ENCODE data around the gene PDPR. TPM values are rescaled to one million over a fixed set of nuclear protein-coding genes. Genes with fewer than 3 reads are reported as not detected.

Gene PDPR
- total RNA-seq, 1 experiment from 2014 or later: 9.4 TPM

DNA sequence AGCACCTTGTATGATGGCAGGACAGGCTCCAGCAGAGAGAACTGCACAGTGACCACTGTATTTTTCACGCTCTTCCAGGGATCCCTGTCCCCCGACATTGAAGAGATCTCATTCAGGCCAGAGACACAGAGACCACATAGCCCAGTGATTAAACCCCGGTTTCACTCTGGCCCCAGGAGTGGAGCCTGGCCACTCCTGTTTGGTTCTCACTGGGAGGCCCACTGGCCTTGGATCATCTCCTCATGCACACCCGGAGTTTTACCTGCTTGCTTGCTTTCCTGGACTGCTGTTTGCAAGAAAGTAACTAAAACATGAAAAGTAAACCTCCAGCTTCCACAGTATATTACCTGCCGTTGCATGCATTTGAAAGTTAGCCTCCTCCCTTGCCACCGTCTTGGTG lies 46.3 kb downstream of the PDPR start:
- no peaks in the 10 kb centered on the region for H3K79me2 ChIP-seq (ENCODE audit: low read length)
- H3F3A ChIP-seq (ENCODE audit: low read length, unreplicated experiment): no peaks in the 10 kb centered on the region
- H3K4me3 ChIP-seq (ENCODE audit: low read length): no peak overlapping the region
- TF ChIP-seq, protein P1, sequence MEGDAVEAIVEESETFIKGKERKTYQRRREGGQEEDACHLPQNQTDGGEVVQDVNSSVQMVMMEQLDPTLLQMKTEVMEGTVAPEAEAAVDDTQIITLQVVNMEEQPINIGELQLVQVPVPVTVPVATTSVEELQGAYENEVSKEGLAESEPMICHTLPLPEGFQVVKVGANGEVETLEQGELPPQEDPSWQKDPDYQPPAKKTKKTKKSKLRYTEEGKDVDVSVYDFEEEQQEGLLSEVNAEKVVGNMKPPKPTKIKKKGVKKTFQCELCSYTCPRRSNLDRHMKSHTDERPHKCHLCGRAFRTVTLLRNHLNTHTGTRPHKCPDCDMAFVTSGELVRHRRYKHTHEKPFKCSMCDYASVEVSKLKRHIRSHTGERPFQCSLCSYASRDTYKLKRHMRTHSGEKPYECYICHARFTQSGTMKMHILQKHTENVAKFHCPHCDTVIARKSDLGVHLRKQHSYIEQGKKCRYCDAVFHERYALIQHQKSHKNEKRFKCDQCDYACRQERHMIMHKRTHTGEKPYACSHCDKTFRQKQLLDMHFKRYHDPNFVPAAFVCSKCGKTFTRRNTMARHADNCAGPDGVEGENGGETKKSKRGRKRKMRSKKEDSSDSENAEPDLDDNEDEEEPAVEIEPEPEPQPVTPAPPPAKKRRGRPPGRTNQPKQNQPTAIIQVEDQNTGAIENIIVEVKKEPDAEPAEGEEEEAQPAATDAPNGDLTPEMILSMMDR (conservative IDR thresholded peaks at IDR 0.05; ENCODE audit: low read depth, low read length): no peak
- TF ChIP-seq EZH2 (IDR thresholded peaks at IDR 0.05; ENCODE audit: low read length, unreplicated experiment) (no peak), EZH2phosphoT487 (IDR thresholded peaks at IDR 0.05; ENCODE audit: borderline replicate concordance, low read length) (no peak)
- no peaks in the 10 kb centered on the region for H4K20me1 ChIP-seq (ENCODE audit: low read length)
- no peak overlapping the region for H3K9ac ChIP-seq (ENCODE audit: low read length)
- intact Hi-C loops (cut with micrococcal nuclease): no loop called here
- H3K9me2 ChIP-seq (replicated peaks; ENCODE audit: low read length): no peaks in the 10 kb centered on the region
- H3K4me1 ChIP-seq (ENCODE audit: insufficient read depth, low read length): peaks cover 15% of the 10 kb centered on the region
- DNase-seq (no peak), ATAC-seq (no peak)
- no peak overlapping the region for H3K27ac ChIP-seq (ENCODE audit: low read length)
- POLR2A ChIA-PET (ENCODE audit: unreplicated experiment): no interaction called here
- H3K36me3 ChIP-seq (ENCODE audit: low read depth, low read length): peaks cover 18% of the 10 kb centered on the region; the same call in 1 of the 2 replicates
- CTCF ChIA-PET: no interaction called here
- no peaks in the 10 kb centered on the region for H3K9me3 ChIP-seq (ENCODE audit: low read length)
- no peak overlapping the region for H2AFZ ChIP-seq (ENCODE audit: low read length)
- H3K4me2 ChIP-seq (ENCODE audit: low read length): no peak overlapping the region
- H3K27me3 ChIP-seq (ENCODE audit: low read length): no peaks in the 10 kb centered on the region
- BruUV-seq (replicated peaks): no TSS peak

DNA sequence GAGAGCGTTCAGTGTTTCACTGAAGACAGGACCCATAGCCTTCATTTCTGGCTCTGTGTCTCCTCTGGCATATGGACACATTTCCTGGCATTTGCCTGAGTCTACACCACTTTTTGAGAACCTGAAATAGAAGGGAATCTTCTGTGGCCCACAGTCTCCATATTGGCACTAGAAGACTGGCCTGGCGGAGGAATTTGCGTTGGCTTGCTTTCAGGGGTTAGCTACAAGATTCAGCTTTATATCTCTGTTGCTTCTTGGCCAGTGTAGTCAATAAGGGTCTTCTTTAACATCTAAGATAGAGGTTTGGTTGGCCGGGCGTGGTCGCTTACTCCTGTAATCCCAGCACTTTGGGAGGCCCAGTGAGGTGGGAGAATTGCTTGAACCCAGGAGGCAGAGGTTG lies 46.7 kb downstream of the PDPR start:
- H3K9me2 ChIP-seq (replicated peaks; ENCODE audit: low read length): no peaks in the 10 kb centered on the region
- ChIA-PET POLR2A (ENCODE audit: unreplicated experiment) (no interaction called here), CTCF (no interaction called here)
- peaks cover 18% of the 10 kb centered on the region; the same call in 1 of the 2 replicates for H3K36me3 ChIP-seq (ENCODE audit: low read depth, low read length)
- no peaks in the 10 kb centered on the region for H4K20me1 ChIP-seq (ENCODE audit: low read length)
- no peak for DNase-seq
- intact Hi-C loops (cut with micrococcal nuclease): no loop called here
- no peak overlapping the region for H3K9ac ChIP-seq (ENCODE audit: low read length)
- peaks cover 15% of the 10 kb centered on the region for H3K4me1 ChIP-seq (ENCODE audit: insufficient read depth, low read length)
- no peak overlapping the region for H3K4me3 ChIP-seq (ENCODE audit: low read length)
- TF ChIP-seq EZH2phosphoT487 (IDR thresholded peaks at IDR 0.05; ENCODE audit: borderline replicate concordance, low read length) (no peak), EZH2 (IDR thresholded peaks at IDR 0.05; ENCODE audit: low read length, unreplicated experiment) (no peak)
- TF ChIP-seq, protein P1 (conservative IDR thresholded peaks at IDR 0.05; ENCODE audit: low read depth, low read length): no peak
- H3K79me2 ChIP-seq (ENCODE audit: low read length): no peaks in the 10 kb centered on the region
- no peak overlapping the region for H3K4me2 ChIP-seq (ENCODE audit: low read length)
- no TSS peak for BruUV-seq (replicated peaks)
- no peaks in the 10 kb centered on the region for H3K9me3 ChIP-seq (ENCODE audit: low read length)
- no peak overlapping the region for H2AFZ ChIP-seq (ENCODE audit: low read length)
- no peaks in the 10 kb centered on the region for H3K27me3 ChIP-seq (ENCODE audit: low read length)
- H3F3A ChIP-seq (ENCODE audit: low read length, unreplicated experiment): no peaks in the 10 kb centered on the region
- no peak overlapping the region for H3K27ac ChIP-seq (ENCODE audit: low read length)
- no peak for ATAC-seq

DNA sequence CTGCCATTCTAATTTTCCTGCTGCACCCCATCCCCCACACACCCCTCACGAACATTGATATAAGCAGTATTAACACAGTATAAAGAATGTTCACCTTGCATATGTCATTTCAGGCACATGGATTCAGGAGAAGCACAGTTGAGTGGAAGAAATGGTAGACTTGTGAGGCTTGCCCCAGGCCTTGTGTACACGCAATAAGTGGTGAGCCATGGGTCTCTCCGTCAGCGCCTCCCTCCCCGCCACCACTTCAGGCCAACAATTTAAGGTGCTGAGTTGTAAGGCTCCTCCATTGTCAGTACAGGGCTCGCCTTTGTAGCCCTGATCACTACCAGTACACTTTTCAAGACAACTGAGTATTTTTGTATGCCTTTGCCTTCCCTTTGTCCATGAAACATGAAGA lies 47.2 kb downstream of the PDPR start:
- no peaks in the 10 kb centered on the region for H3K9me3 ChIP-seq (ENCODE audit: low read length)
- no peaks in the 10 kb centered on the region for H3K79me2 ChIP-seq (ENCODE audit: low read length)
- no peak overlapping the region for H3K9ac ChIP-seq (ENCODE audit: low read length)
- H3K4me3 ChIP-seq (ENCODE audit: low read length): no peak overlapping the region
- DNase-seq (no peak), ATAC-seq (no peak)
- H3F3A ChIP-seq (ENCODE audit: low read length, unreplicated experiment): no peaks in the 10 kb centered on the region
- no peak overlapping the region for H3K4me2 ChIP-seq (ENCODE audit: low read length)
- TF ChIP-seq EZH2 (IDR thresholded peaks at IDR 0.05; ENCODE audit: low read length, unreplicated experiment) (no peak), EZH2phosphoT487 (IDR thresholded peaks at IDR 0.05; ENCODE audit: borderline replicate concordance, low read length) (no peak)
- TF ChIP-seq, protein P1 (conservative IDR thresholded peaks at IDR 0.05; ENCODE audit: low read depth, low read length): no peak
- H3K27me3 ChIP-seq (ENCODE audit: low read length): no peaks in the 10 kb centered on the region
- H4K20me1 ChIP-seq (ENCODE audit: low read length): no peaks in the 10 kb centered on the region
- POLR2A ChIA-PET (ENCODE audit: unreplicated experiment): no interaction called here
- no TSS peak for BruUV-seq (replicated peaks)
- no peaks in the 10 kb centered on the region for H3K9me2 ChIP-seq (replicated peaks; ENCODE audit: low read length)
- CTCF ChIA-PET: interaction anchor here (0.8 kb wide), 1 partner anchor 90 kb away, joined by 3 read pairs; no protein-coding TSS in a partner anchor
- H3K4me1 ChIP-seq (ENCODE audit: insufficient read depth, low read length): peaks cover 15% of the 10 kb centered on the region
- H3K36me3 ChIP-seq (ENCODE audit: low read depth, low read length): peaks cover 14% of the 10 kb centered on the region; the same call in 1 of the 2 replicates
- H2AFZ ChIP-seq (ENCODE audit: low read length): no peak overlapping the region
- H3K27ac ChIP-seq (ENCODE audit: low read length): no peak overlapping the region
- intact Hi-C loops (cut with micrococcal nuclease): no loop called here

Data from PC-3 (cell line).